Adrenal gland (tissue), 12 donors: ENCODE data around the gene TTC22. TPM values are rescaled to one million over a fixed set of nuclear protein-coding genes. Genes with fewer than 3 reads are reported as not detected.

Experiments
- DNase-seq, 7 donors: peaks; one replicate each; pipeline ENCODE4 v3.0.0-alpha.2; 2019 to 2020
- H3K27ac ChIP-seq, 5 donors: fragments of 200-600 bp; sonication (generic) in 4 of 5; 1 replicate in 3 of 5; 2 replicates in 2 of 5; pipeline versions ENCODE4 v1.5.1 to v1.8.0; 2016 to 2020; ENCODE audit warnings: mild to moderate bottlenecking in 1 of 5
- H3K27me3 ChIP-seq: fragments of 200-600 bp; 2 replicates; pipeline ENCODE4 v1.8.0; 2021
- H3K36me3 ChIP-seq, 2 donors: fragments of 200-600 bp; replicated peaks in 1 of 2; 1 replicate in 1 of 2; 2 replicates in 1 of 2; pipeline versions ENCODE4 v1.5.1 to v1.8.0; 2018 to 2022
- H3K4me1 ChIP-seq, 2 donors: fragments of 200-600 bp; replicated peaks in 1 of 2; 1 replicate in 1 of 2; 2 replicates in 1 of 2; pipeline versions ENCODE4 v1.5.1 to v1.8.0; 2018 to 2021
- H3K4me3 ChIP-seq, 4 donors: fragments of 200-600 bp; sonication (generic) in 3 of 4; one replicate each; pipeline ENCODE4 v1.5.1; 2016 to 2018
- H3K9me3 ChIP-seq, 3 donors: fragments of 200-600 bp; sonication (generic) in 1 of 3; replicated peaks in 1 of 3; 1 replicate in 2 of 3; 2 replicates in 1 of 3; pipeline versions ENCODE4 v1.5.1 to v1.8.0; 2016 to 2021
- CTCF ChIP-seq, 6 experiments: fragments of 450-650 bp in 4 of 6; fragments of 200-600 bp in 2 of 6; sonication (generic) in 1 of 6; IDR thresholded peaks; 1 replicate in 5 of 6; 2 replicates in 1 of 6; pipeline versions ENCODE4 v1.5.1 to v1.8.0; 2016 to 2021; ENCODE audit warnings: antibody characterized with exemption in 6 of 6, mild to moderate bottlenecking in 2 of 6, moderate library complexity in 1 of 6
- POLR2A ChIP-seq, 2 donors: fragments of 450-650 bp; IDR thresholded peaks; one replicate each; pipeline ENCODE4 v1.6.1; 2017; ENCODE audit warnings: antibody characterized with exemption in 2 of 2, mild to moderate bottlenecking in 2 of 2, moderate library complexity in 1 of 2
- WGBS, 4 donors: extraction: QIAGEN DNeasy Blood & Tissue Kit in 2 of 4; methylation state at CpG; one replicate each; pipeline versions ENCODE4 v1.1.5 to v1.1.7; 2013 to 2017; 5-methylcytosine and 5-hydroxymethylcytosine counted together
- intact Hi-C, 2 donors: fragments of 100-400 bp; cut with DNase I; formaldehyde crosslinking; loops; one replicate each; pipeline versions ENCODE4 v1.14.1 to v1.15.0; 2022 to 2023
- polyA plus RNA-seq, 3 donors: library from polyadenylated mRNA; stranded (reverse); fragments of 200-250 nt in 2 of 3; fragments of 350-450 nt in 1 of 3; fragmentation: Illumina TruSeq in 1 of 3; extraction: RNeasy Lipid Tissue Mini Kit (QIAGEN cat#74804) in 1 of 3; gene quantifications; one replicate each; pipeline ENCODE4 v1.2.3, GENCODE V29; 2013 to 2014
- total RNA-seq, 9 donors: library from RNA; depleted of rRNA in 4 of 9; stranded (reverse); fragments of >200 nt in 4 of 9; fragments of 120-200 nt in 1 of 9; fragmentation: NEBNext Ultra II Directional in 1 of 9; extraction: Animal tissue kit (Norgen Biotek cat#: 25700) in 1 of 9; gene quantifications; one replicate each; pipeline versions ENCODE4 v1.1.0 to v1.2.4, GENCODE V29; 2013 to 2023
- donor health status: healthy with polysubstance abuse.
- donor health status: Bipolar disorder and iron deficiency.
- donor health status: DM: yes; HTN: yes; CAD: no.
- donor health status: DM: no; HTN: no; CAD: no.
- donor health status: DM: no; HTN: no; CAD: no.
- donor health status: DM: yes; HTN: yes; CAD: no.

The TTC22 gene
- total and polyA plus RNA-seq, 12 donors = 0.09 to 2.3 (median 1.7) TPM

- Histone ChIP-seq H3K27me3 (no peaks in the 10 kb centered on the region), H3K27ac (no peak overlapping the region), H3K36me3 (peaks cover 0 to 21% of the 10 kb centered on the region in 2 donors), H3K9me3 (no peaks in the 10 kb centered on the region), H3K4me1 (no peaks in the 10 kb centered on the region), H3K4me3 (no peak overlapping the region)
- TF ChIP-seq POLR2A (IDR thresholded peaks at IDR 0.05) (no peak), CTCF (IDR thresholded peaks at IDR 0.05) (no peak)
- intact Hi-C loops = no loop called here
- DNase-seq = no peak
- WGBS, 4 donors = 89 to 96% (median 94%) methylated on average over 3 to 6 of the region's 6 CpGs
These were observed 55.8 kb downstream of the TTC22 start for GRCh38 chr1:54745274-54745673.

GRCh38 chr1:54744696-54745095 is 56.4 kb downstream of the TTC22 start:
- no peak overlapping the region for H3K4me3 ChIP-seq
- no peaks in the 10 kb centered on the region for H3K9me3 ChIP-seq
- TF ChIP-seq CTCF (IDR thresholded peaks at IDR 0.05) (no peak), POLR2A (IDR thresholded peaks at IDR 0.05) (no peak)
- WGBS, 4 donors = 86 to 97% (median 91%) methylated on average over 3 of the region's 3 CpGs
- no peaks in the 10 kb centered on the region for H3K4me1 ChIP-seq
- peak in 1 of 7 donors; percentile 37 for DNase-seq
- intact Hi-C loops = no loop called here
- no peak overlapping the region for H3K27ac ChIP-seq
- no peaks in the 10 kb centered on the region for H3K27me3 ChIP-seq
- peaks cover 0 to 27% of the 10 kb centered on the region in 2 donors for H3K36me3 ChIP-seq

GRCh38 chr1:54743416-54744226 is 57.5 kb downstream of the TTC22 start:
- no peaks in the 10 kb centered on the region for H3K4me1 ChIP-seq
- TF ChIP-seq POLR2A (IDR thresholded peaks at IDR 0.05) (no peak), CTCF (IDR thresholded peaks at IDR 0.05) (no peak)
- no peak overlapping the region for H3K27ac ChIP-seq
- H3K27me3 ChIP-seq = no peaks in the 10 kb centered on the region
- H3K9me3 ChIP-seq = no peaks in the 10 kb centered on the region
- DNase-seq = peak in 1 of 7 donors; percentile 28
- peaks cover 0 to 38% of the 10 kb centered on the region in 2 donors for H3K36me3 ChIP-seq
- WGBS, 4 donors = 66 to 85% (median 80%) methylated on average over 9 to 12 of the region's 12 CpGs
- intact Hi-C loops = no loop called here
- no peak overlapping the region for H3K4me3 ChIP-seq

GRCh38 chr1:54742282-54742681 is 58.8 kb downstream of the TTC22 start:
- peaks cover 0 to 51% of the 10 kb centered on the region in 2 donors for H3K36me3 ChIP-seq
- no peak for DNase-seq
- H3K27me3 ChIP-seq = no peaks in the 10 kb centered on the region
- no peak overlapping the region for H3K27ac ChIP-seq
- no peaks in the 10 kb centered on the region for H3K9me3 ChIP-seq
- H3K4me3 ChIP-seq = no peak overlapping the region
- WGBS, 4 donors = 58 to 69% (median 66%) methylated on average over 4 of the region's 4 CpGs
- TF ChIP-seq POLR2A (IDR thresholded peaks at IDR 0.05) (no peak), CTCF (IDR thresholded peaks at IDR 0.05) (no peak)
- intact Hi-C loops = no loop called here
- no peaks in the 10 kb centered on the region for H3K4me1 ChIP-seq
